MM.1S (cell line): ENCODE measurements around the gene MAPK7.
"Not testable (repeated sequence)": the region's sequence is repeated elsewhere in the genome, so short reads cannot be mapped to it uniquely, and the experiment has no call there.

ENCODE experiments used
- DNase-seq: peaks from one replicate; pipeline ENCODE4 v3.0.0-alpha.2; 2015
- H2AFZ ChIP-seq: fragments of 300-600 bp; sonication (generic); 2 replicates; pipeline ENCODE4 v1.6.0; 2016; ENCODE audit warnings: antibody characterized with exemption, low read length
- H3F3A ChIP-seq: fragments of 300-600 bp; sonication (generic); 2 replicates; pipeline ENCODE4 v1.6.1; 2016; ENCODE audit warnings: mild to moderate bottlenecking, antibody characterized with exemption, low read length, moderate library complexity, mixed read lengths; ENCODE audit not compliant: insufficient read depth
- H3K27ac ChIP-seq: fragments of 300-600 bp; sonication (generic); 2 replicates; pipeline ENCODE4 v1.5.1; 2016; ENCODE audit warnings: mild to moderate bottlenecking, low read length
- H3K27me3 ChIP-seq: fragments of 300-600 bp; sonication (generic); replicated peaks from 2 replicates; pipeline ENCODE4 v1.6.0; 2016; ENCODE audit warnings: low read length; ENCODE audit not compliant: insufficient read depth
- H3K36me3 ChIP-seq: fragments of 300-600 bp; sonication (generic); replicated peaks from 2 replicates; pipeline ENCODE4 v1.6.1; 2016; ENCODE audit warnings: mild to moderate bottlenecking, low read length, mixed read lengths; ENCODE audit not compliant: insufficient read depth
- H3K4me1 ChIP-seq: fragments of 300-600 bp; sonication (generic); 2 replicates; pipeline ENCODE4 v1.6.1; 2016; ENCODE audit warnings: low read length, mixed read lengths
- H3K4me2 ChIP-seq: fragments of 300-600 bp; sonication (generic); 2 replicates; pipeline ENCODE4 v1.6.0; 2016; ENCODE audit warnings: low read depth, low read length
- H3K4me3 ChIP-seq: fragments of 300-600 bp; sonication (generic); 2 replicates; pipeline ENCODE4 v1.5.1; 2016; ENCODE audit warnings: low read length, mixed read lengths
- H3K79me2 ChIP-seq: fragments of 300-600 bp; sonication (generic); 2 replicates; pipeline ENCODE4 v1.6.1; 2016; ENCODE audit warnings: mixed run types, low read length, mixed read lengths
- H3K9ac ChIP-seq: fragments of 300-600 bp; sonication (generic); 2 replicates; pipeline ENCODE4 v1.6.1; 2016; ENCODE audit warnings: low read length, mixed read lengths
- H3K9me2 ChIP-seq: fragments of 300-600 bp; sonication (generic); replicated peaks from 2 replicates; pipeline ENCODE4 v1.6.1; 2016; ENCODE audit warnings: mild to moderate bottlenecking, low read length, mixed read lengths; ENCODE audit not compliant: insufficient read depth
- H3K9me3 ChIP-seq: fragments of 300-600 bp; sonication (generic); replicated peaks from 2 replicates; pipeline ENCODE4 v1.6.1; 2016; ENCODE audit warnings: mild to moderate bottlenecking, low read length, mixed read lengths; ENCODE audit not compliant: insufficient read depth
- H4K20me1 ChIP-seq: fragments of 300-600 bp; sonication (generic); 2 replicates; pipeline ENCODE4 v1.6.1; 2016; ENCODE audit warnings: mild to moderate bottlenecking, low read length, moderate library complexity, mixed read lengths; ENCODE audit not compliant: insufficient read depth
- EZH2 ChIP-seq: fragments of 300-600 bp; sonication (generic); optimal IDR thresholded peaks from 2 replicates; pipeline ENCODE3; 2017; ENCODE audit warnings: low read depth, mild to moderate bottlenecking, antibody characterized with exemption, low read length, mixed read lengths
- EZH2phosphoT487 ChIP-seq: fragments of 300-600 bp; sonication (generic); IDR thresholded peaks from 2 replicates; pipeline ENCODE4 v1.6.1; 2018; ENCODE audit warnings: antibody characterized with exemption, low read length
- TF ChIP-seq, protein P1 (sequence below): fragments of 300-600 bp; sonication (generic); IDR thresholded peaks from 2 replicates; pipeline ENCODE4 v1.5.1; 2016; ENCODE audit warnings: antibody characterized with exemption, low read length, mixed read lengths

Gene MAPK7

DNA sequence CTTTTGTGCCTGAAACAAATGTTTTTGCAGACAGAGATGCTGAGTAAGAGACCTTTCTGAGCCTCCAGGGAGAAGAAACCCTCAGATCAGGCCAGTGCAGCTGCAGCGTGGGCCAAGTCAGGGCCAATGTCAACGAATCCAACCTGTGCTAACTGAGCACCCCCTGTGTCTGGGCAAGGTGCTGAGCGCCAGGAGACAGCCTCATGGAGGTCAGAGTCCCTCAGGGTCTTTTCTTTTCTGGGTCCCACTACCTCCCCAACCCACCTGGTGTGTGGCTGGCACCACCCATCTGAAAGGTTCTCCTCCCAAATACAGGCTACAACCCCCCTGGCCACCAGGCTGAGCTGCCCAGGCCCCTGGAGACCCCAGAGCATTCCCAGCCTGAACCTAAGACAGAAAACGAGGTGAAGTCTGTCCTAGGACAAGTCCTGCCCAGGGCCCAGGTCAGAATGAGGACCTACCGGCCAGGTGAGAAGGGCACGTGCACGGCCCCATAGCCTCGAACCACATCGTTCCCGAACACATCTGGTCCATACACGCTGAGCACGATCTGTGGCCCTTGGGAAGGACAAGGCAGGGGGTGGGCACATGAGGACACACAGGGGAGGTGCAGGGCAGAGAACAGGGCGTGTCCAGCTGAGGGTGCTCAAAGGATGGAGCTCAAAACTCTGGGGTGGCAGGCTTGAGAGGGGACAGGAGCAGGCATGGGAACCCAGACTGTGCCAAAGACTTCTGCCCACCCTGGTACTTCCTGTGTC is 30.8 kb upstream of the MAPK7 start:
- Histone ChIP-seq H3K27ac (no peak overlapping the region), H2AFZ (no peak overlapping the region)

DNA sequence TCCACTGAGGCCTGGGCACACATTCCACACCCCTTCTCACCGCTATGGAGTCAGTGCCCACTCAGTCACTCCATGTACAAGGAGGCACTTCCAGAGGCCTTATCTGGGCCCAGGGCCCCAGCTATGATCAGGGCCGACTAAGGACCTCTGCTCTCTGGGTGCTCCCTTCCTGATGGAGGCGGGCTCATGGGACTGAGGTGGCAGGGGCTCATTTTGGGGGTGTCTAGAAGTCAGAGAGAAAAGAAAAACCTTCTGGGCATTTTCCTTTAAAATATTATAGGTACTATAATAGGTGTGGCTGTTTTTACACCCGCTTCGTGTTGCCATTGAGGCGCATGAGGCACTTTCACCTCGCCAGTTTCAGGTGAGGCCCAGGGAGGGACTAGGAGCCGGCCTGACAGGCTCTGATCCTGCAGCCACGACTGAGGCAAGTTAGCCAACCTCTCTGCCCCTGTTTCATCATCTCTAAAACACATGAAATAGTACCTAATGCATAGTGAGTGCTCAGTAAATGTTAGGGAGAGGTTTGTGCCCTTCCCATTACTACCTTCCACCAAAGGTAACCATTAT is 30.1 kb upstream of the MAPK7 start:
- TF ChIP-seq, protein P1, sequence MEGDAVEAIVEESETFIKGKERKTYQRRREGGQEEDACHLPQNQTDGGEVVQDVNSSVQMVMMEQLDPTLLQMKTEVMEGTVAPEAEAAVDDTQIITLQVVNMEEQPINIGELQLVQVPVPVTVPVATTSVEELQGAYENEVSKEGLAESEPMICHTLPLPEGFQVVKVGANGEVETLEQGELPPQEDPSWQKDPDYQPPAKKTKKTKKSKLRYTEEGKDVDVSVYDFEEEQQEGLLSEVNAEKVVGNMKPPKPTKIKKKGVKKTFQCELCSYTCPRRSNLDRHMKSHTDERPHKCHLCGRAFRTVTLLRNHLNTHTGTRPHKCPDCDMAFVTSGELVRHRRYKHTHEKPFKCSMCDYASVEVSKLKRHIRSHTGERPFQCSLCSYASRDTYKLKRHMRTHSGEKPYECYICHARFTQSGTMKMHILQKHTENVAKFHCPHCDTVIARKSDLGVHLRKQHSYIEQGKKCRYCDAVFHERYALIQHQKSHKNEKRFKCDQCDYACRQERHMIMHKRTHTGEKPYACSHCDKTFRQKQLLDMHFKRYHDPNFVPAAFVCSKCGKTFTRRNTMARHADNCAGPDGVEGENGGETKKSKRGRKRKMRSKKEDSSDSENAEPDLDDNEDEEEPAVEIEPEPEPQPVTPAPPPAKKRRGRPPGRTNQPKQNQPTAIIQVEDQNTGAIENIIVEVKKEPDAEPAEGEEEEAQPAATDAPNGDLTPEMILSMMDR, result no peak
- TF ChIP-seq EZH2phosphoT487 (no peak), EZH2 (no peak)

More for the DNA sequence above, 30.8 kb upstream of the MAPK7 start:
- Histone ChIP-seq H3K4me2 (no peak overlapping the region), H3K9me2 (no peaks in the 10 kb centered on the region), H3K36me3 (no peaks in the 10 kb centered on the region), H3K9ac (no peak overlapping the region), H3K79me2 (no peaks in the 10 kb centered on the region), H3K27me3 (no peaks in the 10 kb centered on the region), H3K4me1 (no peaks in the 10 kb centered on the region), H3F3A (no peaks in the 10 kb centered on the region), H3K9me3 (no peaks in the 10 kb centered on the region), H3K4me3 (no peak overlapping the region), H4K20me1 (no peaks in the 10 kb centered on the region)
- TF ChIP-seq, protein P1, result no peak
- TF ChIP-seq EZH2phosphoT487, result no peak
- no peak for TF ChIP-seq EZH2
- no peak for DNase-seq

DNA sequence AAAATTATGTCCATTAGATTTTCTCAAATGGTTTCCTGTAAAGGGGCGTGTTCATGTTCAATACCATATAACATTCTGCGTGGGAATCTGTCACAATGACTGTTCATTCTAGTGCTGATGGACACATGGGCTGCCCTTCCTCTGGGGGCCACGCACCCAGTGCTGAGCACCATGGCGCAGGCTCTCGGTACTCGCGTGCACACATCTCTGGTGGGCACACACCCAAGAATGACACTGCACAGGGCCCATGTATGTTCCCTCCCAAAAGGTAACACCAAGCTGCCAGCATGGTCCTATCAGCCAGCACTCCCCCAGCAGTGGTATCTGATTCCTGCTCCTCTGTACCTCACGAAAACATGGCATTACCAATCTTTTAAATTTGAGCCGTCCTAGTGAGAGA is 29.5 kb upstream of the MAPK7 start:
- H2AFZ ChIP-seq, result no peak overlapping the region
- H4K20me1 ChIP-seq, result no peaks in the 10 kb centered on the region
- H3K9me3 ChIP-seq, result no peaks in the 10 kb centered on the region
- no peaks in the 10 kb centered on the region for H3K4me1 ChIP-seq
- no peak for DNase-seq
- no peak overlapping the region for H3K9ac ChIP-seq
- H3K36me3 ChIP-seq, result no peaks in the 10 kb centered on the region
- H3K9me2 ChIP-seq, result no peaks in the 10 kb centered on the region
- no peak for TF ChIP-seq EZH2
- H3K4me2 ChIP-seq, result no peak overlapping the region
- H3F3A ChIP-seq, result no peaks in the 10 kb centered on the region
- no peak overlapping the region for H3K27ac ChIP-seq
- H3K4me3 ChIP-seq, result no peak overlapping the region
- H3K27me3 ChIP-seq, result no peaks in the 10 kb centered on the region
- H3K79me2 ChIP-seq, result no peaks in the 10 kb centered on the region

More for the DNA sequence above, 30.1 kb upstream of the MAPK7 start:
- Histone ChIP-seq H3K79me2 (no peaks in the 10 kb centered on the region), H3K4me1 (no peaks in the 10 kb centered on the region), H3K9me3 (no peaks in the 10 kb centered on the region), H3K27me3 (no peaks in the 10 kb centered on the region), H3K9ac (no peak overlapping the region), H3K36me3 (no peaks in the 10 kb centered on the region), H3K9me2 (no peaks in the 10 kb centered on the region), H3F3A (no peaks in the 10 kb centered on the region), H3K4me3 (no peak overlapping the region), H3K27ac (no peak overlapping the region), H3K4me2 (no peak overlapping the region), H2AFZ (no peak overlapping the region), H4K20me1 (no peaks in the 10 kb centered on the region)
- DNase-seq, result no peak

DNA sequence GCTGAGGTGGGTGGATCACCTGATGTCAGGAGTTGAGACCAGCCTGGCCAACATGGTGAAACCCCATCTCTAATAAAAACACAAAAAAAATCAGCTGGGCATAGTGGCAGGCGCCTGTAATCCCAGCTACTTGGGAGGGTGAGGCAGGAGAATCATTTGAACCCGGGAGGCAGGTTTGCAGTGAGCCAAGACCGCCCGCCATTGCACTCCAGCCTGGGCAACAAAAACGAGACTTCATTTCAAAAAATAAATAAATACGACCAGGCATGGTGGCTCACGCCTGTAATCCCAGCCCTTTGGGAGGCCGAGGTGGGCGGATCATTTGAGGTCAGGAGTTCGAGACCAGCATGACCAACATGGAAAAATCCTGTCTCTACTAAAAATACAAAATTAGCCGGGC is 24.9 kb upstream of the MAPK7 start:
- not testable (repeated sequence) for H3K9me2 ChIP-seq, H3K4me3 ChIP-seq, H3K9ac ChIP-seq, H3K79me2 ChIP-seq, H3K4me2 ChIP-seq, H3F3A ChIP-seq, H3K9me3 ChIP-seq, H3K4me1 ChIP-seq, H3K27ac ChIP-seq, H4K20me1 ChIP-seq, H3K36me3 ChIP-seq, H2AFZ ChIP-seq, DNase-seq, H3K27me3 ChIP-seq
